ENCODE results near the gene ZNF565. TPM values are rescaled to one million over a fixed set of nuclear protein-coding genes. Genes with fewer than 3 reads are reported as not detected.

ZNF565 gene
- total RNA-seq, 2 donors from 2014 or later, result 1.6 to 2.7 TPM

Other genes starting within 250 kb of the ZNF565 start
- 10 to 100 TPM; 12.9 to 14.1 TPM for gene SDHAF1, start 219.5 kb downstream of the ZNF565 start, total RNA-seq
- gene SYNE4, start 205.9 kb downstream of the ZNF565 start, total RNA-seq, result 10 to 100 TPM; 17.1 to 19.3 TPM
- gene ALKBH6, start 200.5 kb downstream of the ZNF565 start, total RNA-seq, result 10 to 100 TPM; 36.3 to 38.7 TPM
- gene CLIP3, start 181.8 kb downstream of the ZNF565 start, total RNA-seq, result 10 to 100 TPM; 12.6 to 19.7 TPM
- gene THAP8, start 160.4 kb downstream of the ZNF565 start, total RNA-seq, result 1 to 10 TPM; 6.7 to 8.9 TPM
- gene WDR62, start 159.8 kb downstream of the ZNF565 start, total RNA-seq, result 10 to 100 TPM; 23.5 to 34.4 TPM
- not detected for gene OVOL3, start 103.5 kb downstream of the ZNF565 start, total RNA-seq
- gene POLR2I, start 99.8 kb downstream of the ZNF565 start, total RNA-seq, result 100 to 1,000 TPM; 102 to 132 TPM
- gene TBCB, start 99.2 kb downstream of the ZNF565 start, total RNA-seq, result 100 to 1,000 TPM; 189 to 194 TPM
- 100 to 1,000 TPM; 633 to 714 TPM for gene CAPNS1, start 74.6 kb downstream of the ZNF565 start, total RNA-seq
- 1 to 10 TPM; 1.4 to 2.4 TPM for gene COX7A1, start 62.2 kb downstream of the ZNF565 start, total RNA-seq
- gene ZNF146, start 441 bp upstream of the ZNF565 start, total RNA-seq, result 100 to 1,000 TPM; 105 to 128 TPM
- 10 to 100 TPM in 1 of 2 donors, 1 to 10 TPM in 1; 9.2 to 11.1 TPM for gene ZFP14, start 164.5 kb upstream of the ZNF565 start, total RNA-seq
- gene ZFP82, start 204.0 kb upstream of the ZNF565 start, total RNA-seq, result 10 to 100 TPM; 16.0 to 21.6 TPM